Measurements from ENCODE around the gene GOLGA6C. TPM values are rescaled to one million over a fixed set of nuclear protein-coding genes. Genes with fewer than 3 reads are reported as not detected.
"Not testable (repeated sequence)": the region's sequence is repeated elsewhere in the genome, so short reads cannot be mapped to it uniquely, and the experiment has no call there.

The GOLGA6C gene
- total and polyA plus RNA-seq, 4 donors: 0.08 TPM; not detected in 3

- WGBS: 95% methylated on average over 6 of the region's 6 CpGs
- H3K27ac ChIP-seq (ENCODE audit: low read depth in 1 of 2, low read length in 2 of 2): no peak overlapping the region
- H3K9ac ChIP-seq (ENCODE audit: low read depth in 1 of 2, low read length in 2 of 2): no peak overlapping the region
- DNase-seq (ENCODE audit: low spot score): no peak
- H3K4me1 ChIP-seq (ENCODE audit: control insufficient read depth in 4 of 4, insufficient read depth in 4 of 4, low read length in 3 of 4): peaks cover 0 to 6% (median 0%) of the 10 kb centered on the region in 4 donors
- H3K27me3 ChIP-seq (ENCODE audit: control insufficient read depth in 4 of 4, insufficient read depth in 4 of 4, low read length in 3 of 4): no peaks in the 10 kb centered on the region
- no peaks in the 10 kb centered on the region for H3K9me3 ChIP-seq (ENCODE audit: control insufficient read depth in 4 of 4, low read length in 3 of 4)
- peaks cover 0 to 13% (median 0%) of the 10 kb centered on the region in 4 donors for H3K36me3 ChIP-seq (ENCODE audit: control insufficient read depth in 4 of 4, insufficient read depth in 3 of 4, low read depth in 1 of 4, low read length in 3 of 4)
- TF ChIP-seq ZBTB33 (IDR thresholded peaks at IDR 0.05): no peak
- no peak for TF ChIP-seq NR2F2 (IDR thresholded peaks at IDR 0.05)
- TF ChIP-seq FOXA1 (IDR thresholded peaks at IDR 0.05): no peak
- TF ChIP-seq EGR1 (IDR thresholded peaks at IDR 0.05; ENCODE audit: low read depth in 2 of 2): no peak
- H3K4me3 ChIP-seq (ENCODE audit: low read depth in 1 of 3, low read length in 3 of 3): no peak overlapping the region
Observed at GRCh38 chr15:75217012-75217411, 41.1 kb upstream of the GOLGA6C start.

- H3K9ac ChIP-seq (ENCODE audit: low read depth in 1 of 2, low read length in 2 of 2); H3K4me1 ChIP-seq (ENCODE audit: control insufficient read depth in 4 of 4, insufficient read depth in 4 of 4, low read length in 3 of 4); H3K36me3 ChIP-seq (ENCODE audit: control insufficient read depth in 4 of 4, insufficient read depth in 3 of 4, low read depth in 1 of 4, low read length in 3 of 4); H3K4me3 ChIP-seq (ENCODE audit: low read depth in 1 of 3, low read length in 3 of 3); H3K27me3 ChIP-seq (ENCODE audit: control insufficient read depth in 4 of 4, insufficient read depth in 4 of 4, low read length in 3 of 4); H3K27ac ChIP-seq (ENCODE audit: low read depth in 1 of 2, low read length in 2 of 2); H3K9me3 ChIP-seq (ENCODE audit: control insufficient read depth in 4 of 4, low read length in 3 of 4); DNase-seq (ENCODE audit: low spot score): not testable (repeated sequence)
- WGBS: 91% methylated on average over 3 of the region's 3 CpGs
Observed at GRCh38 chr15:75217574-75217973, 40.6 kb upstream of the GOLGA6C start.

GRCh38 chr15:75219507-75219929, 38.6 kb upstream of the GOLGA6C start:
- not testable (repeated sequence) for H3K27ac ChIP-seq (ENCODE audit: low read depth in 1 of 2, low read length in 2 of 2); H3K4me3 ChIP-seq (ENCODE audit: low read depth in 1 of 3, low read length in 3 of 3); DNase-seq (ENCODE audit: low spot score); H3K9ac ChIP-seq (ENCODE audit: low read depth in 1 of 2, low read length in 2 of 2); H3K36me3 ChIP-seq (ENCODE audit: control insufficient read depth in 4 of 4, insufficient read depth in 3 of 4, low read depth in 1 of 4, low read length in 3 of 4); H3K9me3 ChIP-seq (ENCODE audit: control insufficient read depth in 4 of 4, low read length in 3 of 4); H3K4me1 ChIP-seq (ENCODE audit: control insufficient read depth in 4 of 4, insufficient read depth in 4 of 4, low read length in 3 of 4); H3K27me3 ChIP-seq (ENCODE audit: control insufficient read depth in 4 of 4, insufficient read depth in 4 of 4, low read length in 3 of 4)
- 57% methylated on average over 4 of the region's 4 CpGs for WGBS

GRCh38 chr15:75223688-75224087, 34.4 kb upstream of the GOLGA6C start:
- no peaks in the 10 kb centered on the region for H3K36me3 ChIP-seq (ENCODE audit: control insufficient read depth in 4 of 4, insufficient read depth in 3 of 4, low read depth in 1 of 4, low read length in 3 of 4)
- no peak overlapping the region for H3K9ac ChIP-seq (ENCODE audit: low read depth in 1 of 2, low read length in 2 of 2)
- no peaks in the 10 kb centered on the region for H3K9me3 ChIP-seq (ENCODE audit: control insufficient read depth in 4 of 4, low read length in 3 of 4)
- 91% methylated on average over 6 of the region's 6 CpGs for WGBS
- H3K27ac ChIP-seq (ENCODE audit: low read depth in 1 of 2, low read length in 2 of 2): no peak overlapping the region
- DNase-seq (ENCODE audit: low spot score): no peak
- peaks cover 0 to 6% (median 0%) of the 10 kb centered on the region in 4 donors for H3K4me1 ChIP-seq (ENCODE audit: control insufficient read depth in 4 of 4, insufficient read depth in 4 of 4, low read length in 3 of 4)
- H3K4me3 ChIP-seq (ENCODE audit: low read depth in 1 of 3, low read length in 3 of 3): no peak overlapping the region
- no peaks in the 10 kb centered on the region for H3K27me3 ChIP-seq (ENCODE audit: control insufficient read depth in 4 of 4, insufficient read depth in 4 of 4, low read length in 3 of 4)
- no peak for TF ChIP-seq YY1 (IDR thresholded peaks at IDR 0.05)
- TF ChIP-seq CTCF (IDR thresholded peaks at IDR 0.05; ENCODE audit: low read depth, low read length, missing input control): no peak
- TF ChIP-seq REST (IDR thresholded peaks at IDR 0.05): no peak
- no peak for TF ChIP-seq MAX (IDR thresholded peaks at IDR 0.05)
- TF ChIP-seq GABPA (IDR thresholded peaks at IDR 0.05 in 1 of 2, conservative IDR thresholded peaks at IDR 0.05 in 1 of 2): no peak
- TF ChIP-seq ATF3 (IDR thresholded peaks at IDR 0.05): no peak
- no peak for TF ChIP-seq FOXA1 (IDR thresholded peaks at IDR 0.05)
- no peak for TF ChIP-seq RXRA (IDR thresholded peaks at IDR 0.05)
- no peak for TF ChIP-seq FOXA2 (IDR thresholded peaks at IDR 0.05)
- TF ChIP-seq RAD21 (IDR thresholded peaks at IDR 0.05): no peak
- no peak for TF ChIP-seq ZBTB33 (IDR thresholded peaks at IDR 0.05)
- TF ChIP-seq NR2F2 (IDR thresholded peaks at IDR 0.05): no peak

Data from liver (tissue), 9 donors.